NCI-H2196 (cell line): ENCODE measurements around the gene ITSN1.

Experiments used
- DNase-seq: peaks from one replicate; lab custom pipeline; 2025; ENCODE audit not compliant: unreplicated experiment; lab: John Stamatoyannopoulos, UW

ITSN1 gene

GRCh38 chr21:33945652-33946270, 303.5 kb downstream of the ITSN1 start:
- no peak for DNase-seq

- DNase-seq: peak; percentile 56
These were observed 305.3 kb downstream of the ITSN1 start for GRCh38 chr21:33947451-33948095.

- peak; percentile 69 for DNase-seq
These were observed 306.0 kb downstream of the ITSN1 start for GRCh38 chr21:33948096-33948950.

- DNase-seq: no peak
These were observed 306.7 kb downstream of the ITSN1 start for GRCh38 chr21:33948951-33949444.
